MM.1S (cell line): ENCODE results near the gene AMY1B.
"Not testable (repeated sequence)": the region's sequence is repeated elsewhere in the genome, so short reads cannot be mapped to it uniquely, and the experiment has no call there.

Source experiments
- DNase-seq: peaks from one replicate; pipeline ENCODE4 v3.0.0-alpha.2; 2015
- H2AFZ ChIP-seq: fragments of 300-600 bp; sonication (generic); 2 replicates; pipeline ENCODE4 v1.6.0; 2016; ENCODE audit warnings: antibody characterized with exemption, low read length
- H3F3A ChIP-seq: fragments of 300-600 bp; sonication (generic); 2 replicates; pipeline ENCODE4 v1.6.1; 2016; ENCODE audit warnings: mild to moderate bottlenecking, antibody characterized with exemption, low read length, moderate library complexity, mixed read lengths; ENCODE audit not compliant: insufficient read depth
- H3K27ac ChIP-seq: fragments of 300-600 bp; sonication (generic); 2 replicates; pipeline ENCODE4 v1.5.1; 2016; ENCODE audit warnings: mild to moderate bottlenecking, low read length
- H3K27me3 ChIP-seq: fragments of 300-600 bp; sonication (generic); replicated peaks from 2 replicates; pipeline ENCODE4 v1.6.0; 2016; ENCODE audit warnings: low read length; ENCODE audit not compliant: insufficient read depth
- H3K36me3 ChIP-seq: fragments of 300-600 bp; sonication (generic); replicated peaks from 2 replicates; pipeline ENCODE4 v1.6.1; 2016; ENCODE audit warnings: mild to moderate bottlenecking, low read length, mixed read lengths; ENCODE audit not compliant: insufficient read depth
- H3K4me1 ChIP-seq: fragments of 300-600 bp; sonication (generic); 2 replicates; pipeline ENCODE4 v1.6.1; 2016; ENCODE audit warnings: low read length, mixed read lengths
- H3K4me2 ChIP-seq: fragments of 300-600 bp; sonication (generic); 2 replicates; pipeline ENCODE4 v1.6.0; 2016; ENCODE audit warnings: low read depth, low read length
- H3K4me3 ChIP-seq: fragments of 300-600 bp; sonication (generic); 2 replicates; pipeline ENCODE4 v1.5.1; 2016; ENCODE audit warnings: low read length, mixed read lengths
- H3K79me2 ChIP-seq: fragments of 300-600 bp; sonication (generic); 2 replicates; pipeline ENCODE4 v1.6.1; 2016; ENCODE audit warnings: mixed run types, low read length, mixed read lengths
- H3K9ac ChIP-seq: fragments of 300-600 bp; sonication (generic); 2 replicates; pipeline ENCODE4 v1.6.1; 2016; ENCODE audit warnings: low read length, mixed read lengths
- H3K9me2 ChIP-seq: fragments of 300-600 bp; sonication (generic); replicated peaks from 2 replicates; pipeline ENCODE4 v1.6.1; 2016; ENCODE audit warnings: mild to moderate bottlenecking, low read length, mixed read lengths; ENCODE audit not compliant: insufficient read depth
- H3K9me3 ChIP-seq: fragments of 300-600 bp; sonication (generic); replicated peaks from 2 replicates; pipeline ENCODE4 v1.6.1; 2016; ENCODE audit warnings: mild to moderate bottlenecking, low read length, mixed read lengths; ENCODE audit not compliant: insufficient read depth
- H4K20me1 ChIP-seq: fragments of 300-600 bp; sonication (generic); 2 replicates; pipeline ENCODE4 v1.6.1; 2016; ENCODE audit warnings: mild to moderate bottlenecking, low read length, moderate library complexity, mixed read lengths; ENCODE audit not compliant: insufficient read depth

AMY1B gene

GRCh38 chr1:103696110-103696509, at the start of gene AMY1B:
Gene AMY1B, minus strand, starts transcription at chr1:103696210. Its CDS starts 571 bp downstream, at chr1:103695639.
- not testable (repeated sequence) for H3K79me2 ChIP-seq, H3K4me2 ChIP-seq, H3K27ac ChIP-seq

GRCh38 chr1:103745040-103745439, 49.0 kb upstream of the AMY1B start:
- H3K4me2 ChIP-seq, H3K9ac ChIP-seq, H4K20me1 ChIP-seq, H3K36me3 ChIP-seq, H3K4me1 ChIP-seq, H3K27ac ChIP-seq, H3K27me3 ChIP-seq, H3F3A ChIP-seq, H3K9me2 ChIP-seq, H3K79me2 ChIP-seq, H2AFZ ChIP-seq, H3K4me3 ChIP-seq, H3K9me3 ChIP-seq, DNase-seq: not testable (repeated sequence)

More at GRCh38 chr1:103696110-103696509, at the start of gene AMY1B:
- H2AFZ ChIP-seq, H3K4me3 ChIP-seq, H3K9me2 ChIP-seq, H4K20me1 ChIP-seq, H3K4me1 ChIP-seq, H3K9me3 ChIP-seq, H3K9ac ChIP-seq, H3K27me3 ChIP-seq, DNase-seq, H3K36me3 ChIP-seq, H3F3A ChIP-seq: not testable (repeated sequence)

GRCh38 chr1:103744449-103744848, 48.4 kb upstream of the AMY1B start:
- not testable (repeated sequence) for H3K79me2 ChIP-seq, H3K9me2 ChIP-seq, H3K4me3 ChIP-seq, H2AFZ ChIP-seq, H3K27me3 ChIP-seq, H3K9me3 ChIP-seq, H3K4me1 ChIP-seq, DNase-seq, H3F3A ChIP-seq, H3K36me3 ChIP-seq, H3K27ac ChIP-seq, H3K4me2 ChIP-seq, H4K20me1 ChIP-seq, H3K9ac ChIP-seq

- not testable (repeated sequence) for H3K4me2 ChIP-seq, H3K9me3 ChIP-seq, H2AFZ ChIP-seq, H4K20me1 ChIP-seq, H3K36me3 ChIP-seq, H3K79me2 ChIP-seq, H3K4me3 ChIP-seq, H3K27ac ChIP-seq, H3K9ac ChIP-seq, H3K4me1 ChIP-seq, H3F3A ChIP-seq, DNase-seq, H3K9me2 ChIP-seq, H3K27me3 ChIP-seq
These were observed 42.0 kb upstream of the AMY1B start for GRCh38 chr1:103738031-103738430.

- not testable (repeated sequence) for H3K79me2 ChIP-seq, H3K36me3 ChIP-seq, H4K20me1 ChIP-seq, H3K27me3 ChIP-seq, H3K9me2 ChIP-seq, H3K9me3 ChIP-seq, H3F3A ChIP-seq, DNase-seq, H3K9ac ChIP-seq, H3K4me2 ChIP-seq, H2AFZ ChIP-seq, H3K4me1 ChIP-seq, H3K27ac ChIP-seq, H3K4me3 ChIP-seq
These were observed 39.3 kb upstream of the AMY1B start for GRCh38 chr1:103735334-103735733.

GRCh38 chr1:103721473-103721872, 25.5 kb upstream of the AMY1B start:
- H3F3A ChIP-seq, H2AFZ ChIP-seq, H3K9me3 ChIP-seq, H3K27me3 ChIP-seq, H3K36me3 ChIP-seq, H3K4me3 ChIP-seq, H3K27ac ChIP-seq, H3K4me2 ChIP-seq, H3K9ac ChIP-seq, H3K4me1 ChIP-seq, H3K79me2 ChIP-seq, H3K9me2 ChIP-seq, H4K20me1 ChIP-seq, DNase-seq: not testable (repeated sequence)

- not testable (repeated sequence) for H3K9me2 ChIP-seq, H3K27me3 ChIP-seq, H3K27ac ChIP-seq, H3K4me2 ChIP-seq, H4K20me1 ChIP-seq, H3K36me3 ChIP-seq, H3K9ac ChIP-seq, H3K9me3 ChIP-seq, H3K4me3 ChIP-seq, H3K79me2 ChIP-seq, H3F3A ChIP-seq, H2AFZ ChIP-seq, H3K4me1 ChIP-seq, DNase-seq
These were observed 21.4 kb upstream of the AMY1B start for GRCh38 chr1:103717404-103717803.

- H3K9me3 ChIP-seq, H3K79me2 ChIP-seq, H3K4me2 ChIP-seq, H3K27ac ChIP-seq, H3F3A ChIP-seq, H3K9ac ChIP-seq, H2AFZ ChIP-seq, DNase-seq, H3K9me2 ChIP-seq, H3K27me3 ChIP-seq, H3K4me1 ChIP-seq, H4K20me1 ChIP-seq, H3K4me3 ChIP-seq, H3K36me3 ChIP-seq: not testable (repeated sequence)
These were observed 14.4 kb upstream of the AMY1B start for GRCh38 chr1:103710381-103710780.
